ENCODE data around the gene GDPD5.

GRCh38 chr11:75413864-75414263, 111.9 kb downstream of the GDPD5 start:
- no peak for TF ChIP-seq HMGXB4 (CRISPR knock-in tag; IDR thresholded peaks at IDR 0.05; ENCODE audit: borderline replicate concordance)
- no peak for TF ChIP-seq POLR2A (IDR thresholded peaks at IDR 0.05; ENCODE audit: low read length)
- TF ChIP-seq KDM1A (IDR thresholded peaks at IDR 0.05; ENCODE audit: low read depth), result no peak
- TF ChIP-seq CHD2 (IDR thresholded peaks at IDR 0.05; ENCODE audit: low read length, partially characterized antibody), result no peak
- no peak for TF ChIP-seq RFX5 (IDR thresholded peaks at IDR 0.05)
- TF ChIP-seq, protein P1, sequence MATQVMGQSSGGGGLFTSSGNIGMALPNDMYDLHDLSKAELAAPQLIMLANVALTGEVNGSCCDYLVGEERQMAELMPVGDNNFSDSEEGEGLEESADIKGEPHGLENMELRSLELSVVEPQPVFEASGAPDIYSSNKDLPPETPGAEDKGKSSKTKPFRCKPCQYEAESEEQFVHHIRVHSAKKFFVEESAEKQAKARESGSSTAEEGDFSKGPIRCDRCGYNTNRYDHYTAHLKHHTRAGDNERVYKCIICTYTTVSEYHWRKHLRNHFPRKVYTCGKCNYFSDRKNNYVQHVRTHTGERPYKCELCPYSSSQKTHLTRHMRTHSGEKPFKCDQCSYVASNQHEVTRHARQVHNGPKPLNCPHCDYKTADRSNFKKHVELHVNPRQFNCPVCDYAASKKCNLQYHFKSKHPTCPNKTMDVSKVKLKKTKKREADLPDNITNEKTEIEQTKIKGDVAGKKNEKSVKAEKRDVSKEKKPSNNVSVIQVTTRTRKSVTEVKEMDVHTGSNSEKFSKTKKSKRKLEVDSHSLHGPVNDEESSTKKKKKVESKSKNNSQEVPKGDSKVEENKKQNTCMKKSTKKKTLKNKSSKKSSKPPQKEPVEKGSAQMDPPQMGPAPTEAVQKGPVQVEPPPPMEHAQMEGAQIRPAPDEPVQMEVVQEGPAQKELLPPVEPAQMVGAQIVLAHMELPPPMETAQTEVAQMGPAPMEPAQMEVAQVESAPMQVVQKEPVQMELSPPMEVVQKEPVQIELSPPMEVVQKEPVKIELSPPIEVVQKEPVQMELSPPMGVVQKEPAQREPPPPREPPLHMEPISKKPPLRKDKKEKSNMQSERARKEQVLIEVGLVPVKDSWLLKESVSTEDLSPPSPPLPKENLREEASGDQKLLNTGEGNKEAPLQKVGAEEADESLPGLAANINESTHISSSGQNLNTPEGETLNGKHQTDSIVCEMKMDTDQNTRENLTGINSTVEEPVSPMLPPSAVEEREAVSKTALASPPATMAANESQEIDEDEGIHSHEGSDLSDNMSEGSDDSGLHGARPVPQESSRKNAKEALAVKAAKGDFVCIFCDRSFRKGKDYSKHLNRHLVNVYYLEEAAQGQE (IDR thresholded peaks at IDR 0.05), result no peak
- no peak for TF ChIP-seq JUNB (IDR thresholded peaks at IDR 0.05)
- no peak for TF ChIP-seq CTCF (IDR thresholded peaks at IDR 0.05)
- no peak for TF ChIP-seq PHF8 (IDR thresholded peaks at IDR 0.05; ENCODE audit: borderline replicate concordance, low read depth)
- TF ChIP-seq MAZ (IDR thresholded peaks at IDR 0.05; ENCODE audit: borderline replicate concordance, low read depth, low read length), result no peak
- TF ChIP-seq MAFK (IDR thresholded peaks at IDR 0.05; ENCODE audit: partially characterized antibody), result no peak
